ENCODE data around the gene KLC3. TPM values are rescaled to one million over a fixed set of nuclear protein-coding genes. Genes with fewer than 3 reads are reported as not detected.

The KLC3 gene
- total RNA-seq, 2 donors from 2014 or later = not detected

- no peak for DNase-seq
- Histone ChIP-seq H3K36me3 (no peaks in the 10 kb centered on the region), H3K4me3 (no peak overlapping the region), H3K27me3 (no peaks in the 10 kb centered on the region), H3K9me3 (no peaks in the 10 kb centered on the region), H3K4me1 (no peaks in the 10 kb centered on the region), H3K27ac (no peak overlapping the region), H3K9ac (ENCODE audit: low read depth in 2 of 2, low read length in 2 of 2) (no peak overlapping the region)
- TF ChIP-seq, protein P1, sequence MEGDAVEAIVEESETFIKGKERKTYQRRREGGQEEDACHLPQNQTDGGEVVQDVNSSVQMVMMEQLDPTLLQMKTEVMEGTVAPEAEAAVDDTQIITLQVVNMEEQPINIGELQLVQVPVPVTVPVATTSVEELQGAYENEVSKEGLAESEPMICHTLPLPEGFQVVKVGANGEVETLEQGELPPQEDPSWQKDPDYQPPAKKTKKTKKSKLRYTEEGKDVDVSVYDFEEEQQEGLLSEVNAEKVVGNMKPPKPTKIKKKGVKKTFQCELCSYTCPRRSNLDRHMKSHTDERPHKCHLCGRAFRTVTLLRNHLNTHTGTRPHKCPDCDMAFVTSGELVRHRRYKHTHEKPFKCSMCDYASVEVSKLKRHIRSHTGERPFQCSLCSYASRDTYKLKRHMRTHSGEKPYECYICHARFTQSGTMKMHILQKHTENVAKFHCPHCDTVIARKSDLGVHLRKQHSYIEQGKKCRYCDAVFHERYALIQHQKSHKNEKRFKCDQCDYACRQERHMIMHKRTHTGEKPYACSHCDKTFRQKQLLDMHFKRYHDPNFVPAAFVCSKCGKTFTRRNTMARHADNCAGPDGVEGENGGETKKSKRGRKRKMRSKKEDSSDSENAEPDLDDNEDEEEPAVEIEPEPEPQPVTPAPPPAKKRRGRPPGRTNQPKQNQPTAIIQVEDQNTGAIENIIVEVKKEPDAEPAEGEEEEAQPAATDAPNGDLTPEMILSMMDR (IDR thresholded peaks at IDR 0.05) = no peak
- intact Hi-C loops (cut with DNase I) = no loop called here
These were observed 12.6 kb downstream of the KLC3 start for GRCh38 chr19:45352914-45353796.

DNA sequence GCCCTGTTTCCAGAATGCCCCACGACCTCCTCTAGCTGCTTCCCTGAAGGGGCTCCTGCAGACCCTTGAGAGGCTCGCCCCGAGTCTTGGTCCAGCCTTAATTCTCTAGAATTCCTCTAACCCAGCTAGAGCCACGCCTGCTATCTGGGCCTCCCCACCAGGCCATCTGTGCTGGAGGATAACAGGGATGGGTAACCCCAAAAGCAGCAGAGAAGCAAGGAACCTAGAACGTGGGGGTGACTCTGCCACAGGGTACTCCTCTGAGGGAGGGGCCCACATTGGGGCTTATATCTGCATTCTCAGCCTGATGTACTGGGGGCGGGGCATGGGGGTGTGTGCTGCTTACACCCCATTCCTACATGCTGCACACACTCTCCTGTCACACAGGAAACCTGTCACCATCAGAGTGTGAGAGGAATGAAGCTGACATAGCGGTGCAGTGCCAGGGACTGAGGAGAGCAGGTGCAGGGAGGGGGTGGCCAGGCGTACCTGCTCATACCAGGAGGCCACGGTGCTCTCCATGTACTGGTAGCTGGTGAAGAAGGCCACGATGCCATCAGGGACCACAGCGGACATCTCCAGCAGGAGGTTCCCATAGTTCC, 13.8 kb downstream of the KLC3 start:
- TF ChIP-seq, protein P1 (IDR thresholded peaks at IDR 0.05) = no peak
- Histone ChIP-seq H3K9me3 (no peaks in the 10 kb centered on the region), H3K27me3 (no peaks in the 10 kb centered on the region), H3K9ac (ENCODE audit: low read depth in 2 of 2, low read length in 2 of 2) (no peak overlapping the region), H3K4me1 (no peaks in the 10 kb centered on the region), H3K4me3 (no peak overlapping the region), H3K36me3 (no peaks in the 10 kb centered on the region), H3K27ac (no peak overlapping the region)
- intact Hi-C loops (cut with DNase I) = no loop called here
- no peak for DNase-seq

GRCh38 chr19:45355402-45355801, 14.9 kb downstream of the KLC3 start:
- Histone ChIP-seq H3K27ac (no peak overlapping the region), H3K27me3 (no peaks in the 10 kb centered on the region), H3K4me3 (no peak overlapping the region), H3K4me1 (no peaks in the 10 kb centered on the region), H3K36me3 (no peaks in the 10 kb centered on the region), H3K9ac (ENCODE audit: low read depth in 2 of 2, low read length in 2 of 2) (no peak overlapping the region), H3K9me3 (no peaks in the 10 kb centered on the region)
- TF ChIP-seq, protein P1 (IDR thresholded peaks at IDR 0.05) = no peak
- DNase-seq = no peak
- intact Hi-C loops (cut with DNase I) = no loop called here

GRCh38 chr19:45355910-45356309, 15.4 kb downstream of the KLC3 start:
- H3K4me1 ChIP-seq = no peaks in the 10 kb centered on the region
- TF ChIP-seq, protein P1 (IDR thresholded peaks at IDR 0.05) = no peak
- no peaks in the 10 kb centered on the region for H3K36me3 ChIP-seq
- no peak for DNase-seq
- no peak overlapping the region for H3K9ac ChIP-seq (ENCODE audit: low read depth in 2 of 2, low read length in 2 of 2)
- H3K4me3 ChIP-seq = no peak overlapping the region
- no peak overlapping the region for H3K27ac ChIP-seq
- no peaks in the 10 kb centered on the region for H3K27me3 ChIP-seq
- intact Hi-C loops (cut with DNase I) = no loop called here
- no peaks in the 10 kb centered on the region for H3K9me3 ChIP-seq

DNA sequence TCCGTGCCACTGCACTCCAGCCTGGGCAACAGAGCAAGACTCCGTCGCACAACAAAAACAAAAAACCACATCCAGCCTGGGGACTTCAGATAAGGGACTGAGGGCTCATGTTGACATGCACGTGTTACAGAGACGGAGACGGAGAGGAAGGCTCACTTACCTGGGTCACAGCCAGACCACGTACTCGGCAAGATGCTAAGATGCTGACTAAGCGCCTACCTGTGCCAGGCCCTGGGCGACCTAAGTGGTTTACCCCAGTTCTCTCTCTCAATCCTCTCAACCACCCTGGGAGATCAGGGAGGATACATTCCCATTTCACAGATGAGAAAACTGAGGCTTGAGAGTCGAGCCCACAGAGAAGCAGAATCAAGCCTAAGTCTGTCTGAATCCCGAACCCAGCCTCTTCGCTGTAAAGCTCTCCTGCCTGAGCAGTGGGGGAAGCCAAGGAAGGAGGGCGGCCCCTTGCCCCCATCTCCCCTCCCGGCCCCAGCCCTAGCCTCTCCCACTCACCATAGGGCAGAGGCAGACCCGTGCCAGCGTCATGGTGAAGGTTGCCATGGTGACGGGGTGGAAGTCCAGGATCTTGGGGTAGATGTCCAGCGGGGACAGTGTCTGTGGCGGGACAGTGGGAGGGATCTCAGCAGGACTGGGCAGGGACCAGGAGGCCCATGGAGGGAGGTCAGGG, 16.4 kb downstream of the KLC3 start:
- Histone ChIP-seq H3K4me1 (no peaks in the 10 kb centered on the region), H3K27ac (no peak overlapping the region), H3K36me3 (no peaks in the 10 kb centered on the region), H3K9me3 (no peaks in the 10 kb centered on the region), H3K9ac (ENCODE audit: low read depth in 2 of 2, low read length in 2 of 2) (no peak overlapping the region), H3K27me3 (no peaks in the 10 kb centered on the region), H3K4me3 (no peak overlapping the region)
- TF ChIP-seq, protein P1 (IDR thresholded peaks at IDR 0.05) = no peak
- DNase-seq = no peak
- intact Hi-C loops (cut with DNase I) = no loop called here

Measured in colonic mucosa (tissue), 4 donors.